ENCODE data around the gene ARHGEF28. TPM values are rescaled to one million over a fixed set of nuclear protein-coding genes. Genes with fewer than 3 reads are reported as not detected.

ARHGEF28 gene
- total and polyA plus RNA-seq, 10 of the 15 experiments (the other 5 are each of a cell fraction or from before 2014, with no cell fraction given), result 0.10 to 0.72 (median 0.22) TPM; not detected in 2

DNA sequence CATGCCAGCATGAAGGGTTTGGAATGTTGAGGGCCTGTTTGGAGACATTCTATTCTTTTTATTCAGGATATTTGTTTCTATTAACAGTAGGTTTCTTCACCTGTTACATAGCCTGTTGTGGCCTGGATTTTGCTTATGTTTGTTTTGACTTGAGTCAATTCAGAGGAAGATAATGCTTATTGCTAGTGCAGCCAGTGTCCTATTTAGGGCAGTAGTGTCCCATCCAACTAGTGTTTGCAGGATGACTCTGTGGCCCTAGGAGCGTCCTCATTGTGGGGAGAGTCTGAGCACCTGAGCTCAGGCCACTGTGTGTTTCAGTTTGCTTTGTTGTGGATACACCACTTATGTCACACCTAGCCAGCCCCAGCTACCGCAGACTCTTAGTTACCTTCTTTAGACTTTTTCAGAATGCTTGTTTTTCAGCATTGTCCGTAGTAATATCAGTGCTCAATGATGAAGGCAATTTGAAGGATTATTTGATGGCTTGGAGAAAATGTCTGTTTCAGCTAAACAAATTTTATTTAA is 90.3 kb downstream of the ARHGEF28 start:
- ChIA-PET SMC1A (ENCODE audit: uncharacterized antibody, unreplicated experiment) (interaction anchor here (0.6 to 4.5 kb wide), 20 partner anchors 8 to 125 kb away, joined by 3 to 34 read pairs (median 5); no protein-coding TSS in a partner anchor), RAD21 (ENCODE audit: unreplicated experiment) (interaction anchor here (0.9 to 4.9 kb wide), 12 partner anchors 23 to 125 kb away, joined by 3 to 49 read pairs (median 6); no protein-coding TSS in a partner anchor), POLR2A (interaction anchor here (0.6 to 1.2 kb wide), 3 partner anchors 14 to 1887 kb away, joined by 3 read pairs; no protein-coding TSS in a partner anchor), CTCF (interaction anchor here (0.7 to 3.1 kb wide), 13 partner anchors 9 to 125 kb away, joined by 3 to 10 read pairs (median 4); no protein-coding TSS in a partner anchor)
- WGBS (ENCODE audit: insufficient coverage, insufficient replicate concordance, low lambda C conversion rate, missing lambda C conversion rate), result 47% methylated on average over 3 of the region's 3 CpGs
- in situ Hi-C loops (cut with MboI), result no loop called here
- FAIRE-seq, result no peak
- no peak overlapping the region for H3K4me2 ChIP-seq (ENCODE audit: control insufficient read depth, insufficient read depth)
- H3K27ac ChIP-seq (ENCODE audit: control insufficient read depth, insufficient read depth), result no peak overlapping the region
- BruUV-seq (replicated peaks), result no TSS peak
- no peaks in the 10 kb centered on the region for H3K27me3 ChIP-seq (replicated peaks in 1 of 2; ENCODE audit: control insufficient read depth in 2 of 2, insufficient read depth in 2 of 2, low read length in 1 of 2)
- no peak overlapping the region for H3K4me3 ChIP-seq
- no peaks in the 10 kb centered on the region for H3K79me2 ChIP-seq (ENCODE audit: control insufficient read depth, insufficient read depth, low read length)
- H3K9me3 ChIP-seq (replicated peaks; ENCODE audit: control insufficient read depth, insufficient read depth, low read length), result no peaks in the 10 kb centered on the region
- H2AFZ ChIP-seq (ENCODE audit: control insufficient read depth, low read depth, low read length), result no peak overlapping the region
- ATAC-seq, result peak; percentile 96
- DNase-seq (ENCODE audit: low read depth, low spot score), result no peak
- intact Hi-C loops (cut with micrococcal nuclease; ENCODE audit: unreplicated experiment), result no loop called here
- H3K9ac ChIP-seq (ENCODE audit: control insufficient read depth, insufficient read depth, low read length), result no peak overlapping the region
- H3K4me1 ChIP-seq (ENCODE audit: control insufficient read depth, insufficient read depth, low read length), result no peaks in the 10 kb centered on the region
- no peaks in the 10 kb centered on the region for H4K20me1 ChIP-seq (ENCODE audit: control insufficient read depth, insufficient read depth)
- H3K36me3 ChIP-seq (ENCODE audit: control insufficient read depth in 2 of 2, insufficient read depth in 2 of 2, low read length in 1 of 2), result no peaks in the 10 kb centered on the region
- 0 out of 2 replicates have a peak, but pooled peaks have one; percentile 62 for TF ChIP-seq DPF2 (IDR thresholded peaks at IDR 0.05)
- TF ChIP-seq MEF2B (IDR thresholded peaks at IDR 0.05; ENCODE audit: partially characterized antibody, poor library complexity, severe bottlenecking), result peak; percentile 41
- peak; percentile 43; the same call in 1 of the 2 replicates for TF ChIP-seq NR2F1 (conservative IDR thresholded peaks at IDR 0.05)
- no peak for TF ChIP-seq HDAC2 (IDR thresholded peaks at IDR 0.05)
- TF ChIP-seq ATF7 (IDR thresholded peaks at IDR 0.05; ENCODE audit: low read depth), result peak; percentile 61; the same call in 1 of the 2 replicates
- TF ChIP-seq SUZ12 (IDR thresholded peaks at IDR 0.05; ENCODE audit: unreplicated experiment), result no peak
- TF ChIP-seq HDAC6 (IDR thresholded peaks at IDR 0.05; ENCODE audit: unreplicated experiment), result no peak
- TF ChIP-seq CBFB (IDR thresholded peaks at IDR 0.05; ENCODE audit: low read depth), result no peak
- TF ChIP-seq CEBPB (IDR thresholded peaks at IDR 0.05; ENCODE audit: borderline replicate concordance in 1 of 2, low read depth in 2 of 2, low read length in 2 of 2), result no peak
- TF ChIP-seq NBN (IDR thresholded peaks at IDR 0.05), result 0 out of 2 replicates have a peak, but pooled peaks have one; percentile 15
- no peak for TF ChIP-seq GATAD2B (conservative IDR thresholded peaks at IDR 0.05; ENCODE audit: low read depth)
- 0 out of 2 replicates have a peak, but pooled peaks have one; percentile 8 for TF ChIP-seq RUNX3 (IDR thresholded peaks at IDR 0.05; ENCODE audit: low read length)
- TF ChIP-seq BHLHE40 (IDR thresholded peaks at IDR 0.05; ENCODE audit: borderline replicate concordance in 1 of 2, low read depth in 2 of 2, low read length in 1 of 2), result peak; percentile 55 to 93; a peak in 2 of 4 replicates
- no peak for TF ChIP-seq JUNB (IDR thresholded peaks at IDR 0.05)
- 0 out of 2 replicates have a peak, but pooled peaks have one; percentile 48 for TF ChIP-seq BACH1 (IDR thresholded peaks at IDR 0.05; ENCODE audit: borderline replicate concordance)
- TF ChIP-seq, protein P1, sequence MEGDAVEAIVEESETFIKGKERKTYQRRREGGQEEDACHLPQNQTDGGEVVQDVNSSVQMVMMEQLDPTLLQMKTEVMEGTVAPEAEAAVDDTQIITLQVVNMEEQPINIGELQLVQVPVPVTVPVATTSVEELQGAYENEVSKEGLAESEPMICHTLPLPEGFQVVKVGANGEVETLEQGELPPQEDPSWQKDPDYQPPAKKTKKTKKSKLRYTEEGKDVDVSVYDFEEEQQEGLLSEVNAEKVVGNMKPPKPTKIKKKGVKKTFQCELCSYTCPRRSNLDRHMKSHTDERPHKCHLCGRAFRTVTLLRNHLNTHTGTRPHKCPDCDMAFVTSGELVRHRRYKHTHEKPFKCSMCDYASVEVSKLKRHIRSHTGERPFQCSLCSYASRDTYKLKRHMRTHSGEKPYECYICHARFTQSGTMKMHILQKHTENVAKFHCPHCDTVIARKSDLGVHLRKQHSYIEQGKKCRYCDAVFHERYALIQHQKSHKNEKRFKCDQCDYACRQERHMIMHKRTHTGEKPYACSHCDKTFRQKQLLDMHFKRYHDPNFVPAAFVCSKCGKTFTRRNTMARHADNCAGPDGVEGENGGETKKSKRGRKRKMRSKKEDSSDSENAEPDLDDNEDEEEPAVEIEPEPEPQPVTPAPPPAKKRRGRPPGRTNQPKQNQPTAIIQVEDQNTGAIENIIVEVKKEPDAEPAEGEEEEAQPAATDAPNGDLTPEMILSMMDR (IDR thresholded peaks at IDR 0.05 in 2 of 3, conservative IDR thresholded peaks at IDR 0.05 in 1 of 3; ENCODE audit: control insufficient read depth in 2 of 3, extremely low read depth in 1 of 3, insufficient read depth in 1 of 3, low read depth in 3 of 3, low read length in 3 of 3), result 0 out of 6 replicates have a peak, but pooled peaks of 1 of the 3 experiments have one; percentile 2
- TF ChIP-seq KDM1A (IDR thresholded peaks at IDR 0.05; ENCODE audit: borderline replicate concordance), result no peak
- TF ChIP-seq ZNF622 (IDR thresholded peaks at IDR 0.05), result no peak
- TF ChIP-seq IKZF1 (conservative IDR thresholded peaks at IDR 0.05), result peak; percentile 28; the same call in 1 of the 2 replicates
- peak; percentile 58; the same call in 1 of the 2 replicates for TF ChIP-seq MTA2 (IDR thresholded peaks at IDR 0.05; ENCODE audit: low read depth)
- TF ChIP-seq ZNF217 (IDR thresholded peaks at IDR 0.05), result peak; percentile 38; the same call in 1 of the 2 replicates
- 0 out of 2 replicates have a peak, but pooled peaks have one; percentile 17 for TF ChIP-seq SMARCA5 (IDR thresholded peaks at IDR 0.05)
- peak in 1 of 2 experiments; percentile 16; a peak in 1 of 4 replicates for TF ChIP-seq IKZF2 (IDR thresholded peaks at IDR 0.05)
- no peak for TF ChIP-seq MYB (IDR thresholded peaks at IDR 0.05; ENCODE audit: borderline replicate concordance, low read depth, low read length)

Data from GM12878 (cell line).